Left renal cortex interstitium (tissue), 4 donors: ENCODE measurements around the gene AGR2. TPM values are rescaled to one million over a fixed set of nuclear protein-coding genes. Genes with fewer than 3 reads are reported as not detected.
"Not testable (repeated sequence)": the region's sequence is repeated elsewhere in the genome, so short reads cannot be mapped to it uniquely, and the experiment has no call there.

ENCODE experiments used
- DNase-seq, 4 donors: peaks; one replicate each; pipeline ENCODE4 v3.0.0-alpha.2; 2013; ENCODE audit warnings: low read depth in 4 of 4, low spot score in 2 of 4, missing footprints in 1 of 4
- polyA plus RNA-seq, 4 donors: library from polyadenylated mRNA; unstranded; fragments of 120-200 nt; gene quantifications; one replicate each; pipeline ENCODE4 v1.2.1, GENCODE V29; 2013; ENCODE audit not compliant: insufficient read length in 4 of 4

AGR2 gene
- polyA plus RNA-seq, 4 donors = 48.9 to 70.8 (median 61.4) TPM

GRCh38 chr7:16776053-16776452 is 28.7 kb downstream of the AGR2 start:
- DNase-seq = no peak

GRCh38 chr7:16774986-16775385 is 29.8 kb downstream of the AGR2 start:
- no peak for DNase-seq

- no peak for DNase-seq
Observed at GRCh38 chr7:16774294-16774693, 30.5 kb downstream of the AGR2 start.

GRCh38 chr7:16773884-16774283 is 30.9 kb downstream of the AGR2 start:
- no peak for DNase-seq

- no peak for DNase-seq
Observed at GRCh38 chr7:16773326-16773725, 31.5 kb downstream of the AGR2 start.

- no peak for DNase-seq
Observed at GRCh38 chr7:16770657-16771329, 34.0 kb downstream of the AGR2 start.

- not testable (repeated sequence) for DNase-seq
Observed at GRCh38 chr7:16769994-16770393, 34.8 kb downstream of the AGR2 start.

GRCh38 chr7:16765436-16765859 is 39.4 kb downstream of the AGR2 start:
- no peak for DNase-seq

GRCh38 chr7:16764942-16765341 is 39.9 kb downstream of the AGR2 start:
- no peak for DNase-seq

GRCh38 chr7:16762177-16762576 is 42.6 kb downstream of the AGR2 start:
- no peak for DNase-seq

- no peak for DNase-seq
Observed at GRCh38 chr7:16759840-16760239, 45.0 kb downstream of the AGR2 start.

GRCh38 chr7:16758631-16759611 is 45.9 kb downstream of the AGR2 start:
- DNase-seq = no peak

- DNase-seq = no peak
Observed at GRCh38 chr7:16758036-16758435, 46.8 kb downstream of the AGR2 start.

GRCh38 chr7:16755397-16755796 is 49.4 kb downstream of the AGR2 start:
- DNase-seq = no peak

- DNase-seq = no peak
Observed at GRCh38 chr7:16754856-16755317, 49.9 kb downstream of the AGR2 start.

- peak in 1 of 4 donors; percentile 39 for DNase-seq
Observed at GRCh38 chr7:16753932-16754855, 50.6 kb downstream of the AGR2 start.

- DNase-seq = peak in 3 of 4 donors; percentile 47 to 74 (median 72)
Observed at GRCh38 chr7:16753102-16753931, 51.5 kb downstream of the AGR2 start, which contains the start of gene TSPAN13. Gene TSPAN13 (plus strand): TSS chr7:16753755. CDS start chr7:16753968, 213 bp downstream.

GRCh38 chr7:16747102-16747501 is 57.7 kb downstream of the AGR2 start:
- no peak for DNase-seq

GRCh38 chr7:16745645-16746044 is 59.2 kb downstream of the AGR2 start:
- no peak for DNase-seq
